ENCODE results near the gene RIOX2.
"Not testable (repeated sequence)": the region's sequence is repeated elsewhere in the genome, so short reads cannot be mapped to it uniquely, and the experiment has no call there.

GRCh38 chr3:97910236-97910831 is 61.9 kb downstream of the RIOX2 start:
- not testable (repeated sequence) for TF ChIP-seq POLR2AphosphoS5 (IDR thresholded peaks at IDR 0.05); SMC3 (conservative IDR thresholded peaks at IDR 0.05; ENCODE audit: poor library complexity); CTCF (IDR thresholded peaks at IDR 0.05; ENCODE audit: poor library complexity, severe bottlenecking); EZH2 (IDR thresholded peaks at IDR 0.05; ENCODE audit: borderline replicate concordance, insufficient read depth, low read length, poor library complexity, severe bottlenecking)

All from neural cell (in vitro differentiated cells).